ENCODE data around the gene COL5A3. TPM values are rescaled to one million over a fixed set of nuclear protein-coding genes. Genes with fewer than 3 reads are reported as not detected.
"Not testable (repeated sequence)": the region's sequence is repeated elsewhere in the genome, so short reads cannot be mapped to it uniquely, and the experiment has no call there.

COL5A3 gene
- polyA plus RNA-seq, 2 of the 4 experiments (the other 2 are of a cell fraction) = 0.12 to 0.36 TPM

DNA sequence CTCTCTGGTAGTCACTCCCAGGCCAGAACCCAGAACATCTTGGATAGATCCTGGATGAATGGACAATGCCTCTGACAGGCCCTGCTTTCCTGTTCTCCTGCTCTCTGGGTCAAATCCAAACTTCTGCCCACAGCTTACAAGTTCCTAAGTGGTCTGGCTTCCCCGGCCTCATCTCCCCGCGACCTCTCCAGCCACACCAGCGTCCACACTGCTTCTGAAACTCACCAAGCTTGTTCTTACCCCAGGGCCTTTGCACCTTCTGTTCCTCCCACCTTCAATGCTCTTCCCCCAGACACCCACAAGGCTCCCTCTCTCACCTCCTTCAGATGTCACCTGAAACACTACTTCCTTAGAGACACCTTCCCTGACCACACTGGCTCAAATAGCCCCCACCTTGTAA lies 77.5 kb downstream of the COL5A3 start:
- Histone ChIP-seq H3K9me3 (no peaks in the 10 kb centered on the region), H3K4me1 (peaks cover 17% of the 10 kb centered on the region), H3K4me3 (no peak overlapping the region), H3K4me2 (no peak overlapping the region), H3K27ac (no peak overlapping the region)
- TF ChIP-seq CHD2 (IDR thresholded peaks at IDR 0.05; ENCODE audit: low read length, partially characterized antibody) (no peak), MYC (IDR thresholded peaks at IDR 0.05; ENCODE audit: borderline replicate concordance, low read length) (no peak), SREBF2 (IDR thresholded peaks at IDR 0.05) (no peak), HOXB13 (CRISPR knock-in tag; IDR thresholded peaks at IDR 0.05; ENCODE audit: low read depth) (no peak), PHF8 (IDR thresholded peaks at IDR 0.05; ENCODE audit: borderline replicate concordance, low read depth) (no peak), RARB (CRISPR knock-in tag; IDR thresholded peaks at IDR 0.05) (no peak), EP300 (IDR thresholded peaks at IDR 0.05) (no peak)
- TF ChIP-seq, protein P1, sequence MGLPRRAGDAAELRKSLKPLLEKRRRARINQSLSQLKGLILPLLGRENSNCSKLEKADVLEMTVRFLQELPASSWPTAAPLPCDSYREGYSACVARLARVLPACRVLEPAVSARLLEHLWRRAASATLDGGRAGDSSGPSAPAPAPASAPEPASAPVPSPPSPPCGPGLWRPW (IDR thresholded peaks at IDR 0.05) = no peak
- ATAC-seq (no peak), FAIRE-seq (no peak), DNase-seq (ENCODE audit: low read depth in 1 of 2, low spot score in 1 of 2) (no peak)
- WGBS (ENCODE audit: missing lambda C conversion rate) = 76% methylated on average over 4 of the region's 4 CpGs
- CTCF ChIA-PET = interaction anchor here (0.6 to 5.0 kb wide), 19 partner anchors 11 to 1322 kb away, joined by 3 to 63 read pairs (median 5); partner anchors contain the start of gene P2RY11
- POLR2A ChIA-PET = no interaction called here

DNA sequence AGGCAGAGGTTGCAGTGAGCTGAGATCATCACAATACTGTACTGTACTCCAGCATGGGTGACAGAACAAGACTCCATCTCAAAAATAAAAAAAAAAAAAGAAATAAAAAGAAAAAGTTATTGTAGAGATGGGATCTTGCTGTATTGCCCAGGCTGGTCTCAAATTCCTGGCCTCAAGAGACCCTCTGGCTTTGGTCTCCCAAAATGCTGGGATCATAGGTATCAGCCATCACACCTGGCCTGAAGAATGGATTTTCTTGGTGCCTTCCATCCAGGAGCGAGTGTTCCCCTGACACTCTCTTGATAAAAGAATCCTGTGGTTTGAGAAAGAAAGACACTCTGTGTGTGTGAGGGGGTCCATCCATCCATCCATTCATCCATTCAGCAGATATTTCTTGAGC lies 78.7 kb downstream of the COL5A3 start:
- no peak for FAIRE-seq

GRCh38 chr19:9923440-9923839 lies 86.9 kb downstream of the COL5A3 start:
- ATAC-seq (no peak), DNase-seq (ENCODE audit: low read depth in 1 of 2, low spot score in 1 of 2) (no peak), FAIRE-seq (no peak)
- ChIA-PET POLR2A (no interaction called here), CTCF (interaction anchor here (1.1 to 1.5 kb wide), 2 partner anchors 8 to 9 kb away, joined by 4 to 6 read pairs; no protein-coding TSS in a partner anchor)
- TF ChIP-seq ZC3H11A (IDR thresholded peaks at IDR 0.05) (no peak), NFE2L2 (conservative IDR thresholded peaks at IDR 0.05; ENCODE audit: low read length) (no peak), SMC3 (IDR thresholded peaks at IDR 0.05) (no peak), FOSL2 (IDR thresholded peaks at IDR 0.05) (no peak), FOSL2 (CRISPR knock-in tag; IDR thresholded peaks at IDR 0.05) (no peak), HEYL (CRISPR knock-in tag; IDR thresholded peaks at IDR 0.05) (no peak), RNF2 (IDR thresholded peaks at IDR 0.05; ENCODE audit: borderline replicate concordance, low read depth) (no peak), NPAS2 (CRISPR knock-in tag; IDR thresholded peaks at IDR 0.05; ENCODE audit: borderline replicate concordance) (no peak)
- TF ChIP-seq, protein P1 (IDR thresholded peaks at IDR 0.05) = no peak
- H3K9me3 ChIP-seq = no peaks in the 10 kb centered on the region; the same call in 2 of the 3 replicates
- H3K4me3 ChIP-seq = no peak overlapping the region
- no peak overlapping the region for H3K4me2 ChIP-seq
- 47% methylated on average over 4 of the region's 4 CpGs for WGBS (ENCODE audit: missing lambda C conversion rate)
- no peaks in the 10 kb centered on the region for H3K4me1 ChIP-seq
- H3K27ac ChIP-seq = no peak overlapping the region

More for the DNA sequence above, 78.7 kb downstream of the COL5A3 start:
- ATAC-seq (no peak), DNase-seq (ENCODE audit: low read depth in 1 of 2, low spot score in 1 of 2) (no peak)
- no peak overlapping the region for H3K27ac ChIP-seq
- CTCF ChIA-PET = interaction anchor here (0.6 to 5.0 kb wide), 30 partner anchors 8 to 475 kb away, joined by 3 to 63 read pairs (median 5); partner anchors contain the start of genes EIF3G, ICAM1 and P2RY11
- peaks cover 14% of the 10 kb centered on the region for H3K4me1 ChIP-seq
- no peak overlapping the region for H3K4me2 ChIP-seq
- H3K9me3 ChIP-seq = no peaks in the 10 kb centered on the region
- TF ChIP-seq, protein P2, sequence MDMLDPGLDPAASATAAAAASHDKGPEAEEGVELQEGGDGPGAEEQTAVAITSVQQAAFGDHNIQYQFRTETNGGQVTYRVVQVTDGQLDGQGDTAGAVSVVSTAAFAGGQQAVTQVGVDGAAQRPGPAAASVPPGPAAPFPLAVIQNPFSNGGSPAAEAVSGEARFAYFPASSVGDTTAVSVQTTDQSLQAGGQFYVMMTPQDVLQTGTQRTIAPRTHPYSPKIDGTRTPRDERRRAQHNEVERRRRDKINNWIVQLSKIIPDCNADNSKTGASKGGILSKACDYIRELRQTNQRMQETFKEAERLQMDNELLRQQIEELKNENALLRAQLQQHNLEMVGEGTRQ (IDR thresholded peaks at IDR 0.05) = no peak
- TF ChIP-seq, protein P3, sequence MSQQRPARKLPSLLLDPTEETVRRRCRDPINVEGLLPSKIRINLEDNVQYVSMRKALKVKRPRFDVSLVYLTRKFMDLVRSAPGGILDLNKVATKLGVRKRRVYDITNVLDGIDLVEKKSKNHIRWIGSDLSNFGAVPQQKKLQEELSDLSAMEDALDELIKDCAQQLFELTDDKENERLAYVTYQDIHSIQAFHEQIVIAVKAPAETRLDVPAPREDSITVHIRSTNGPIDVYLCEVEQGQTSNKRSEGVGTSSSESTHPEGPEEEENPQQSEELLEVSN (IDR thresholded peaks at IDR 0.05; ENCODE audit: borderline replicate concordance, low read depth) = no peak
- TF ChIP-seq BCL3 (IDR thresholded peaks at IDR 0.05) (no peak), POLR2A (IDR thresholded peaks at IDR 0.05; ENCODE audit: low read length) (no peak), EHMT2 (IDR thresholded peaks at IDR 0.05; ENCODE audit: low read depth) (no peak), EHF (CRISPR knock-in tag; IDR thresholded peaks at IDR 0.05) (no peak), PBX3 (IDR thresholded peaks at IDR 0.05) (no peak), HDAC2 (IDR thresholded peaks at IDR 0.05) (no peak)
- TF ChIP-seq, protein P1 (IDR thresholded peaks at IDR 0.05) = no peak
- H3K4me3 ChIP-seq = no peak overlapping the region
- 94% methylated on average over 1 of the region's 1 CpG for WGBS (ENCODE audit: missing lambda C conversion rate)
- POLR2A ChIA-PET = no interaction called here

DNA sequence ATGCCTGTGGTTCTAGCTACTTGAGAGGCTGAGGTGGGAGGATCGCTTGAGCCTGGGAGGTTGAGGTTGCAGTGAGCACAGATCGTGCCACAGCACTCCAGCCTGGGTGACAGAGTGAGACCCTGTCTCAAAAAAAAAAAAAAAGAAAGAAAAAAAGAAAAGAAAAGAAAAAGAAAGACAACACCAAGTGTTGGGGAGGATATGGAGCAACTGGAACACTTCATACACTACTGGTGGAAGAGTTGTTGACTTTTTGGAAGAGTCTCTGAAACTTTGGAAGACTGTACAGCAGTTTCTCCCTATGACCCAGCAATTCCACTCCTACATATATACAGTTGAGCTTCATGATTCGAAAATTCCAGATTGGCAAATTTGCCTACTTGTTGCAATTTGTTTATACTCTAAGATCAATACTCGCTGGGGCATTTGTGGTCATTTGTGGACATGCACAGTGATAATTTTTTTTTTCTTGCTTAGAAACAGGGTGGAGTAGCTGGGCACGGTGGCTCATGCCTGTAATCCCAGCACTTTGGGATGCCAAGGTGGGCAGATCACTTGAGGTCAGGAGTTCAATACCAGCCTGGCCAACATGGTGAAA lies 87.4 kb downstream of the COL5A3 start:
- DNase-seq (ENCODE audit: low read depth in 1 of 2, low spot score in 1 of 2); H3K4me2 ChIP-seq; ATAC-seq; POLR2A ChIA-PET; H3K27ac ChIP-seq; FAIRE-seq; H3K4me1 ChIP-seq; H3K4me3 ChIP-seq; H3K9me3 ChIP-seq: not testable (repeated sequence)
- CTCF ChIA-PET = interaction anchor here (1.5 kb wide), 1 partner anchor 8 kb away, joined by 6 read pairs; no protein-coding TSS in a partner anchor
- 30% methylated on average over 5 of the region's 5 CpGs for WGBS (ENCODE audit: missing lambda C conversion rate)
